ENCODE measurements around the gene LRP1-AS. TPM values are rescaled to one million over a fixed set of nuclear protein-coding genes. Genes with fewer than 3 reads are reported as not detected.

The LRP1-AS gene
- total RNA-seq, 1 experiment from 2014 or later, result not detected

DNA sequence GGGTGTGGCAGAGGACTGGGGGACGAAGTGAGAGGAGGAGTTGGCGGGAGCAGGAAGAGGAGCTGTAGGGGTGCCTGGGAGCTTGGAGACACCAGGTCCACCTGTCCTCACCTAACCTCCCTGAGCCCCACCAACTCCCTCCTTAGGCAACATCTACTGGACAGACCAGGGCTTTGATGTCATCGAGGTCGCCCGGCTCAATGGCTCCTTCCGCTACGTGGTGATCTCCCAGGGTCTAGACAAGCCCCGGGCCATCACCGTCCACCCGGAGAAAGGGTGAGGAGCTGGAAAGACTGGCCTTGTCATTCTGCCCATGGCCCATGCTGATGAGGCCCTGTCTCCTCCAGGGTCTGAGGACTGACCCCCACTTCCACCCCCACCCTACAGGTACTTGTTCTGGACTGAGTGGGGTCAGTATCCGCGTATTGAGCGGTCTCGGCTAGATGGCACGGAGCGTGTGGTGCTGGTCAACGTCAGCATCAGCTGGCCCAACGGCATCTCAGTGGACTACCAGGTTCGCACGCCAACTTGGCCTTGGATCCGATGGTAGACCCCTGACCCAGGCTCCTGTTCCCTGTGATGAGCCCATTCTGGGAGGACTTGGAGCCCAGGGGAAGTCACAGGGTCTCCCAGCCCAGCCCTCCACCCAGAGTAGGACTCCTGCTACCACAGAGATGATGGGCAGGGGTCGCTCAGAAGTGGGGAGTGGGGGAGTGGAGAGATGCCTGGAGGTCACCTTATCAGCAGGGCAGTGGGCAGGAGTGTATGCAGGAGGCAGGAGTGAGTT lies 36.7 kb upstream of the LRP1-AS start (continued):
- TF ChIP-seq, protein P1, sequence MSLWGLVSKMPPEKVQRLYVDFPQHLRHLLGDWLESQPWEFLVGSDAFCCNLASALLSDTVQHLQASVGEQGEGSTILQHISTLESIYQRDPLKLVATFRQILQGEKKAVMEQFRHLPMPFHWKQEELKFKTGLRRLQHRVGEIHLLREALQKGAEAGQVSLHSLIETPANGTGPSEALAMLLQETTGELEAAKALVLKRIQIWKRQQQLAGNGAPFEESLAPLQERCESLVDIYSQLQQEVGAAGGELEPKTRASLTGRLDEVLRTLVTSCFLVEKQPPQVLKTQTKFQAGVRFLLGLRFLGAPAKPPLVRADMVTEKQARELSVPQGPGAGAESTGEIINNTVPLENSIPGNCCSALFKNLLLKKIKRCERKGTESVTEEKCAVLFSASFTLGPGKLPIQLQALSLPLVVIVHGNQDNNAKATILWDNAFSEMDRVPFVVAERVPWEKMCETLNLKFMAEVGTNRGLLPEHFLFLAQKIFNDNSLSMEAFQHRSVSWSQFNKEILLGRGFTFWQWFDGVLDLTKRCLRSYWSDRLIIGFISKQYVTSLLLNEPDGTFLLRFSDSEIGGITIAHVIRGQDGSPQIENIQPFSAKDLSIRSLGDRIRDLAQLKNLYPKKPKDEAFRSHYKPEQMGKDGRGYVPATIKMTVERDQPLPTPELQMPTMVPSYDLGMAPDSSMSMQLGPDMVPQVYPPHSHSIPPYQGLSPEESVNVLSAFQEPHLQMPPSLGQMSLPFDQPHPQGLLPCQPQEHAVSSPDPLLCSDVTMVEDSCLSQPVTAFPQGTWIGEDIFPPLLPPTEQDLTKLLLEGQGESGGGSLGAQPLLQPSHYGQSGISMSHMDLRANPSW (CRISPR knock-in tag; conservative IDR thresholded peaks at IDR 0.05; ENCODE audit: low read depth), result no peak

DNA sequence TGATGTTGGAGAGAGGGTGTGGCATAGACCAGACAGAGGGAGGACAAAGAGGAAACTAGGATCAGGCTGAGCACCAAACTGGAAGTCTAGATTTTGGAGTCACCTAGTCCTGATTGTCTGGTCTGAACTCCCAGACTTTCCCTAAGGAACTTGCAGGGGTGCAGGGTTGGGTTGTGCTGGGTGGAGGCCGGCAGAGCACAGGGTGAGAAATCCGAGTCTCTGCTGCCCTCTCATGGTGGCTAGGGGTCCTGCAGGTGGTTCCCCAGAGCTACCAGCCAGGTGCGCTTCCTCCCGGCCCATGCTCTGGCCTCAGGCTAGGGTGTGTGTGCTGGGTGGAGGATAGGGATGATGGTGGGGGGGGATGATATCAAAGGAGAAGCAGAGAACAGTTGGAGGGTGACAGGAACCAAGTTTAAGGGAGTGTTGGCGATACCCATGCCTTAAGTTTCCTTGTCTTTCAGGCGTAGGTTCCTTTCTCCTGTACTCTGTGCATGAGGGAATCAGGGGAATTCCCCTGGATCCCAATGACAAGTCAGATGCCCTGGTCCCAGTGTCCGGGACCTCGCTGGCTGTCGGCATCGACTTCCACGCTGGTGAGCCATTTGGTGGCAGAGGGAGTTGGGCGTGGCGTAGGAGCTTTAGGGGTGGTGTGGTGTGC lies 35.6 kb upstream of the LRP1-AS start:
- peak; percentile 90 for DNase-seq (ENCODE audit: low spot score)
- Mint-ChIP-seq H3K9me3 (no peaks in the 10 kb centered on the region), H3K27ac (peak overlapping the region; percentile 99), H3K4me3 (no peak overlapping the region), H3K36me3 (peaks cover 60% of the 10 kb centered on the region), H3K4me1 (peaks cover 4% of the 10 kb centered on the region), H3K27me3 (ENCODE audit: low read depth) (no peaks in the 10 kb centered on the region)
- ChIA-PET CTCF (interaction anchor here (0.6 to 3.8 kb wide), 33 partner anchors 10 to 320 kb away, joined by 3 to 43 read pairs (median 4); partner anchors contain the start of genes LRP1, NEMP1, NXPH4 and SHMT2), POLR2A (interaction anchor here (0.7 kb wide), 1 partner anchor 86 kb away, joined by 3 read pairs; no protein-coding TSS in a partner anchor)
- peak; percentile 96 for ATAC-seq
- no peak for TF ChIP-seq SMAD3 (CRISPR knock-in tag; IDR thresholded peaks at IDR 0.05; ENCODE audit: borderline replicate concordance)
- TF ChIP-seq, protein P2, sequence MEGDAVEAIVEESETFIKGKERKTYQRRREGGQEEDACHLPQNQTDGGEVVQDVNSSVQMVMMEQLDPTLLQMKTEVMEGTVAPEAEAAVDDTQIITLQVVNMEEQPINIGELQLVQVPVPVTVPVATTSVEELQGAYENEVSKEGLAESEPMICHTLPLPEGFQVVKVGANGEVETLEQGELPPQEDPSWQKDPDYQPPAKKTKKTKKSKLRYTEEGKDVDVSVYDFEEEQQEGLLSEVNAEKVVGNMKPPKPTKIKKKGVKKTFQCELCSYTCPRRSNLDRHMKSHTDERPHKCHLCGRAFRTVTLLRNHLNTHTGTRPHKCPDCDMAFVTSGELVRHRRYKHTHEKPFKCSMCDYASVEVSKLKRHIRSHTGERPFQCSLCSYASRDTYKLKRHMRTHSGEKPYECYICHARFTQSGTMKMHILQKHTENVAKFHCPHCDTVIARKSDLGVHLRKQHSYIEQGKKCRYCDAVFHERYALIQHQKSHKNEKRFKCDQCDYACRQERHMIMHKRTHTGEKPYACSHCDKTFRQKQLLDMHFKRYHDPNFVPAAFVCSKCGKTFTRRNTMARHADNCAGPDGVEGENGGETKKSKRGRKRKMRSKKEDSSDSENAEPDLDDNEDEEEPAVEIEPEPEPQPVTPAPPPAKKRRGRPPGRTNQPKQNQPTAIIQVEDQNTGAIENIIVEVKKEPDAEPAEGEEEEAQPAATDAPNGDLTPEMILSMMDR (IDR thresholded peaks at IDR 0.05), result peak; percentile 81; the same call in 1 of the 2 replicates

- TF ChIP-seq PRDM15 (CRISPR knock-in tag; IDR thresholded peaks at IDR 0.05) (no peak), NFYB (CRISPR knock-in tag; conservative IDR thresholded peaks at IDR 0.05; ENCODE audit: low read depth) (no peak), MXD4 (CRISPR knock-in tag; IDR thresholded peaks at IDR 0.05; ENCODE audit: borderline replicate concordance) (no peak)
- ChIA-PET CTCF (interaction anchor here (0.9 to 3.8 kb wide), 7 partner anchors 8 to 88 kb away, joined by 3 to 43 read pairs (median 12); partner anchors contain the start of genes LRP1, SHMT2 and STAT6), POLR2A (no interaction called here)
- peaks cover 56% of the 10 kb centered on the region for H3K36me3 Mint-ChIP-seq
- H3K9me3 Mint-ChIP-seq, result no peaks in the 10 kb centered on the region
- no peak for DNase-seq (ENCODE audit: low spot score)
- ATAC-seq, result no peak
- peak overlapping the region; percentile 13; the same call in 1 of the 2 replicates for H3K27ac Mint-ChIP-seq
- H3K4me1 Mint-ChIP-seq, result peaks cover 4% of the 10 kb centered on the region
- no peak overlapping the region for H3K4me3 Mint-ChIP-seq
- no peaks in the 10 kb centered on the region for H3K27me3 Mint-ChIP-seq (ENCODE audit: low read depth)
Observed at GRCh38 chr12:57181561-57182155, 34.2 kb upstream of the LRP1-AS start.

DNA sequence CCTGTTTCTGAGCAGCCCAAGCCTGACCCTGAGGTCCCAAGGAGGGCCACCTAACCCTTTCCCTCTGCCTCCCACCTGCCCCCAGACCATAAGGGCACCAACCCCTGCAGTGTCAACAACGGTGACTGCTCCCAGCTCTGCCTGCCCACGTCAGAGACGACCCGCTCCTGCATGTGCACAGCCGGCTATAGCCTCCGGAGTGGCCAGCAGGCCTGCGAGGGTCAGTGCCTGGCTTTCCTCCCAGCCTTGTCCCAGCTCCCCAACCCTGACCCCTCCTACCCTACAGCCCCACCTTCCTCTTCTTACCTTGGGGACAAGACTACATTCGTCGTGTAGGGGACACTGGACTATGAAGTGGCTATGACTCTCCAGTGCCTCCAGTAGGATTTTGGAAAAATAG lies 33.7 kb upstream of the LRP1-AS start:
- DNase-seq (ENCODE audit: low spot score) (no peak), ATAC-seq (no peak)
- CTCF ChIA-PET, result interaction anchor here (0.6 to 3.8 kb wide), 4 partner anchors 13 to 58 kb away, joined by 3 to 43 read pairs (median 3); no protein-coding TSS in a partner anchor
- Mint-ChIP-seq H3K4me1 (peaks cover 4% of the 10 kb centered on the region), H3K36me3 (peaks cover 56% of the 10 kb centered on the region), H3K4me3 (no peak overlapping the region), H3K27ac (peak overlapping the region; percentile 11; the same call in 1 of the 2 replicates), H3K27me3 (ENCODE audit: low read depth) (no peaks in the 10 kb centered on the region), H3K9me3 (no peaks in the 10 kb centered on the region)
- TF ChIP-seq E2F4 (CRISPR knock-in tag; IDR thresholded peaks at IDR 0.05; ENCODE audit: borderline replicate concordance, low read depth), result 0 out of 2 replicates have a peak, but pooled peaks have one; percentile 22
- TF ChIP-seq, protein P3, sequence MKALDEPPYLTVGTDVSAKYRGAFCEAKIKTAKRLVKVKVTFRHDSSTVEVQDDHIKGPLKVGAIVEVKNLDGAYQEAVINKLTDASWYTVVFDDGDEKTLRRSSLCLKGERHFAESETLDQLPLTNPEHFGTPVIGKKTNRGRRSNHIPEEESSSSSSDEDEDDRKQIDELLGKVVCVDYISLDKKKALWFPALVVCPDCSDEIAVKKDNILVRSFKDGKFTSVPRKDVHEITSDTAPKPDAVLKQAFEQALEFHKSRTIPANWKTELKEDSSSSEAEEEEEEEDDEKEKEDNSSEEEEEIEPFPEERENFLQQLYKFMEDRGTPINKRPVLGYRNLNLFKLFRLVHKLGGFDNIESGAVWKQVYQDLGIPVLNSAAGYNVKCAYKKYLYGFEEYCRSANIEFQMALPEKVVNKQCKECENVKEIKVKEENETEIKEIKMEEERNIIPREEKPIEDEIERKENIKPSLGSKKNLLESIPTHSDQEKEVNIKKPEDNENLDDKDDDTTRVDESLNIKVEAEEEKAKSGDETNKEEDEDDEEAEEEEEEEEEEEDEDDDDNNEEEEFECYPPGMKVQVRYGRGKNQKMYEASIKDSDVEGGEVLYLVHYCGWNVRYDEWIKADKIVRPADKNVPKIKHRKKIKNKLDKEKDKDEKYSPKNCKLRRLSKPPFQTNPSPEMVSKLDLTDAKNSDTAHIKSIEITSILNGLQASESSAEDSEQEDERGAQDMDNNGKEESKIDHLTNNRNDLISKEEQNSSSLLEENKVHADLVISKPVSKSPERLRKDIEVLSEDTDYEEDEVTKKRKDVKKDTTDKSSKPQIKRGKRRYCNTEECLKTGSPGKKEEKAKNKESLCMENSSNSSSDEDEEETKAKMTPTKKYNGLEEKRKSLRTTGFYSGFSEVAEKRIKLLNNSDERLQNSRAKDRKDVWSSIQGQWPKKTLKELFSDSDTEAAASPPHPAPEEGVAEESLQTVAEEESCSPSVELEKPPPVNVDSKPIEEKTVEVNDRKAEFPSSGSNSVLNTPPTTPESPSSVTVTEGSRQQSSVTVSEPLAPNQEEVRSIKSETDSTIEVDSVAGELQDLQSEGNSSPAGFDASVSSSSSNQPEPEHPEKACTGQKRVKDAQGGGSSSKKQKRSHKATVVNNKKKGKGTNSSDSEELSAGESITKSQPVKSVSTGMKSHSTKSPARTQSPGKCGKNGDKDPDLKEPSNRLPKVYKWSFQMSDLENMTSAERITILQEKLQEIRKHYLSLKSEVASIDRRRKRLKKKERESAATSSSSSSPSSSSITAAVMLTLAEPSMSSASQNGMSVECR (CRISPR knock-in tag; IDR thresholded peaks at IDR 0.05; ENCODE audit: borderline replicate concordance), result no peak
- POLR2A ChIA-PET, result no interaction called here

Data from WTC11 (cell line).